ENCODE data around the gene GDF9.

GDF9 gene

GRCh38 chr5:132837868-132838267 lies 28.4 kb downstream of the GDF9 start:
- no peak for DNase-seq (ENCODE audit: low read depth in 2 of 2)

GRCh38 chr5:132836852-132837251 lies 29.4 kb downstream of the GDF9 start:
- no peak for DNase-seq (ENCODE audit: low read depth in 2 of 2)

GRCh38 chr5:132834057-132834456 lies 32.2 kb downstream of the GDF9 start:
- DNase-seq (ENCODE audit: low read depth in 2 of 2) = no peak

GRCh38 chr5:132832612-132833011 lies 33.7 kb downstream of the GDF9 start:
- DNase-seq (ENCODE audit: low read depth in 2 of 2) = no peak

GRCh38 chr5:132831095-132831860 lies 35.0 kb downstream of the GDF9 start:
- DNase-seq (ENCODE audit: low read depth in 2 of 2) = no peak

GRCh38 chr5:132830436-132831094 lies 35.7 kb downstream of the GDF9 start, which contains the start of gene SHROOM1:
TSS of gene SHROOM1 (minus strand) at chr5:132830647. CDS start at chr5:132826140, 4,507 bp downstream.
- DNase-seq (ENCODE audit: low read depth in 2 of 2) = no peak

GRCh38 chr5:132829742-132830435 lies 36.4 kb downstream of the GDF9 start:
- peak; percentile 57 to 61 for DNase-seq (ENCODE audit: low read depth in 2 of 2)

- DNase-seq (ENCODE audit: low read depth in 2 of 2) = no peak
Measured at GRCh38 chr5:132828846-132829494, 37.3 kb downstream of the GDF9 start.

- DNase-seq (ENCODE audit: low read depth in 2 of 2) = no peak
Measured at GRCh38 chr5:132827943-132828673, 38.2 kb downstream of the GDF9 start.

GRCh38 chr5:132826424-132827082 lies 39.7 kb downstream of the GDF9 start:
- no peak for DNase-seq (ENCODE audit: low read depth in 2 of 2)

GRCh38 chr5:132825834-132826391 lies 40.4 kb downstream of the GDF9 start:
- DNase-seq (ENCODE audit: low read depth in 2 of 2) = no peak

- DNase-seq (ENCODE audit: low read depth in 2 of 2) = no peak
Measured at GRCh38 chr5:132825033-132825833, 41.0 kb downstream of the GDF9 start.

- no peak for DNase-seq (ENCODE audit: low read depth in 2 of 2)
Measured at GRCh38 chr5:132824426-132824825, 41.8 kb downstream of the GDF9 start.

- DNase-seq (ENCODE audit: low read depth in 2 of 2) = no peak
Measured at GRCh38 chr5:132823481-132824050, 42.7 kb downstream of the GDF9 start.

GRCh38 chr5:132822650-132823480 lies 43.4 kb downstream of the GDF9 start:
- DNase-seq (ENCODE audit: low read depth in 2 of 2) = no peak

GRCh38 chr5:132821791-132822190 lies 44.5 kb downstream of the GDF9 start:
- no peak for DNase-seq (ENCODE audit: low read depth in 2 of 2)

- DNase-seq (ENCODE audit: low read depth in 2 of 2) = no peak
Measured at GRCh38 chr5:132821350-132821749, 44.9 kb downstream of the GDF9 start.

GRCh38 chr5:132820162-132820754 lies 46.0 kb downstream of the GDF9 start:
- peak; percentile 88 to 95 for DNase-seq (ENCODE audit: low read depth in 2 of 2)
